HEK293T (cell line): ENCODE measurements around the gene CIB2.

ENCODE experiments used
- CTCF ChIA-PET: fragments of 350-600 bp; formaldehyde crosslinking; extraction: SDS; loops from one replicate; lab custom pipeline; 2021; ENCODE audit warnings: antibody characterized with exemption, inconsistent platforms; lab: Yijun Ruan, JAX
- POLR2A ChIA-PET: fragments of 350-600 bp; formaldehyde crosslinking; extraction: SDS; loops from one replicate; lab custom pipeline; 2020; ENCODE audit warnings: antibody characterized with exemption, inconsistent platforms; lab: Yijun Ruan, JAX
- DNase-seq: peaks from one replicate; pipeline ENCODE4 v3.0.0; 2012; ENCODE audit warnings: mixed read lengths; ENCODE audit errors: extremely low spot score
- ARNT ChIP-seq: fragments of 450-650 bp; IDR thresholded peaks from 2 replicates; pipeline ENCODE4 v1.6.1; 2017; ENCODE audit warnings: mild to moderate bottlenecking
- BHLHE40 ChIP-seq: fragments of 450-650 bp; IDR thresholded peaks from 2 replicates; pipeline ENCODE4 v1.6.1; 2016; ENCODE audit warnings: mild to moderate bottlenecking, moderate library complexity, borderline replicate concordance
- CTBP1 ChIP-seq: fragments of 450-650 bp; IDR thresholded peaks from 2 replicates; pipeline ENCODE4 v1.6.1; 2016; ENCODE audit warnings: borderline replicate concordance
- ELF4 ChIP-seq: fragments of 450-650 bp; IDR thresholded peaks from 2 replicates; pipeline ENCODE4 v1.6.1; 2017; ENCODE audit warnings: antibody characterized with exemption
- FOXA1 ChIP-seq: fragments of 450-650 bp; IDR thresholded peaks from 2 replicates; pipeline ENCODE4 v1.6.1; 2016; ENCODE audit warnings: mild to moderate bottlenecking
- FOXK2 ChIP-seq: fragments of 450-650 bp; IDR thresholded peaks from 2 replicates; pipeline ENCODE4 v1.6.1; 2016; ENCODE audit warnings: mild to moderate bottlenecking
- FOXM1 ChIP-seq: fragments of 450-650 bp; IDR thresholded peaks from 2 replicates; pipeline ENCODE4 v1.6.1; 2017; ENCODE audit warnings: mild to moderate bottlenecking, borderline replicate concordance
- HDGF ChIP-seq: fragments of 450-650 bp; IDR thresholded peaks from 2 replicates; pipeline ENCODE4 v1.6.1; 2017; ENCODE audit warnings: antibody characterized with exemption, borderline replicate concordance
- L3MBTL2 ChIP-seq: fragments of 450-650 bp; conservative IDR thresholded peaks from 2 replicates; pipeline ENCODE4 v1.6.1; 2016; ENCODE audit warnings: mild to moderate bottlenecking
- LEF1 ChIP-seq: fragments of 450-650 bp; IDR thresholded peaks from 2 replicates; pipeline ENCODE4 v1.6.1; 2017; ENCODE audit warnings: mild to moderate bottlenecking, borderline replicate concordance
- NFRKB ChIP-seq: fragments of 450-650 bp; IDR thresholded peaks from 2 replicates; pipeline ENCODE4 v1.6.1; 2016; ENCODE audit warnings: mild to moderate bottlenecking, moderate library complexity
- SP1 ChIP-seq: fragments of 450-650 bp; IDR thresholded peaks from 2 replicates; pipeline ENCODE4 v1.6.1; 2017
- SUZ12 ChIP-seq: fragments of 450-650 bp; IDR thresholded peaks from 2 replicates; pipeline ENCODE4 v1.6.1; 2016; ENCODE audit warnings: mild to moderate bottlenecking
- TARDBP ChIP-seq: fragments of 450-650 bp; IDR thresholded peaks from 2 replicates; pipeline ENCODE4 v1.6.1; 2016
- ZNF384 ChIP-seq: fragments of 450-650 bp; IDR thresholded peaks from 2 replicates; pipeline ENCODE4 v1.6.1; 2016
- TF ChIP-seq, protein P1 (sequence below): fragments of 450-650 bp; IDR thresholded peaks from 2 replicates; pipeline ENCODE4 v1.6.1; 2016

Gene CIB2

DNA sequence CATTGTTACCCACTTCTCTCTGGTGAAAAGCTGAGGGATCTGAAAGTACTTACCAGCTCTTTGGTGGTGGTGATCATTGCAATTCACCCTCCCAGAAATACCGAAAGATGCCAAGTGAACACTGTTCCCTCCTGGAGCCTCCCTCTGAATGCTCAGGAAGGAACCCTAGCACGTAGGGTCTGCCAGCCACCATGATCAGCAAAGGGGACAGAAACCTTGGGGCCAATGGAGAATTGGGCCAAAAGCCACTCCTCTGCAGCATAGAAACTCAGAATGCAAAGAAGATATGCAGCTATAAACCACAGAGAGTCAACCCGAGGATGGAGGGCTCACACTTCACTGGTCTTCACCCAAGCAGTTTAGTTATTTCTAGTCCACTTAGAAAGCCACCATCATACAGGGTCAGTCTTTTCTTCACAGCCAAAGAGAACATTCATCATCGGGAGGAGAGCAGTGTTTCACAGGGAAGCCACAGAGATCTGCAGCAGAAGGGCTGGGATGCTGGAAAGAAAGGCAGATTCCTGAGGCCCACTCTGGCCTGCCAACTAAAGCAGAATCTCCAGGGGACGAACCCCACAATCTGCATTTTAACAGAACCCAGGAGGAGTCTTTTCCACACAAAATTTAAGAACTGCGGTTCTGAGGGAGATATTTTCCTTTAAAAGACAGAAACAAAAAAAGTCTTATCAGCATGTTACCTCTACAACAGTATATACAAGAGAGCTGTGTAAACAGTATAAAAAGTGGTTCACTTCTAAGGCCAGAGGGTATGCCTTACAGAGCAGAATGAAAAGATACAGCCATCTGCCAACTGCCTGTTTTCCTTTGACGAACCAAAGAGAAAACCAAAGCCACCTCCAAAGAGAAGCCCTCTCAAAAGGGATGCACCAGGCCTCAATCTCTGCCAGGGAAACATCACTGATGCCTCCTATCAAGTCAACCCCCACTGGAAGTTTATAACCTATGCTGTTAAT, 65.0 kb downstream of the CIB2 start:
- no peak for TF ChIP-seq SUZ12
- CTCF ChIA-PET: interaction anchor here (0.5 kb wide), 1 partner anchor 9 kb away, joined by 9 read pairs; no protein-coding TSS in a partner anchor
- DNase-seq: no peak
- POLR2A ChIA-PET: interaction anchor here (2.0 kb wide), 1 partner anchor 14 kb away, joined by 7 read pairs; no protein-coding TSS in a partner anchor

DNA sequence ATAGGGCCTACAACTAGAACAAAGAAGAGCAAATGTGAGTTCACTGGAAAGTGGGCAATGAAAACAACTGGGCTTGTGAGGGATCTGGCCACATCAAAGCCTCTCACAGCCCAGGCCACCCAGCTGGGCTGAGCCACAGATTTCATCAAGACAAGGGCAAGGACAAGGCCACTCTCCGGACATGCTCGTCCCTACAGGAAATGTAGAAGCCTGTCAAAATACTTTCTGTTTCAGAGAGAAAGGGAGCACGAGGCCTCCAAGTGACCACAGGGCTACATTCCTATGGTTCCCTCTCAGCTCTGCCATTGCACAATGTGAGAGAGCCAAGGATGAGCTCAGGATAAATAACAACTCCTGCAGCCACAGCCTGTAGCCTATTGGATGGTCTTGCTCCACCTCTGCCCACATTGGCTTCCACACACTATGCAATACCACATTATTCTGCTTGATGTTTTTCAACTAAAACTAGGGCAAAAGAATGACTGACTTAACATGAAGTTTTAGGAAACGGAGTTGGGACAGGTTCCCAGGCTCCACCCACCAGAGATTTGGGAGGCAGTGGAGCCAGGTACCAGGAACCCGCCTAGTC, 65.9 kb downstream of the CIB2 start:
- ChIA-PET CTCF (no interaction called here), POLR2A (no interaction called here)
- no peak for DNase-seq
- TF ChIP-seq ARNT (no peak), ZNF384 (no peak), BHLHE40 (no peak), SUZ12 (no peak), SP1 (no peak), LEF1 (no peak), TARDBP (no peak), FOXA1 (no peak), FOXM1 (no peak), HDGF (no peak), NFRKB (no peak)
- TF ChIP-seq, protein P1, sequence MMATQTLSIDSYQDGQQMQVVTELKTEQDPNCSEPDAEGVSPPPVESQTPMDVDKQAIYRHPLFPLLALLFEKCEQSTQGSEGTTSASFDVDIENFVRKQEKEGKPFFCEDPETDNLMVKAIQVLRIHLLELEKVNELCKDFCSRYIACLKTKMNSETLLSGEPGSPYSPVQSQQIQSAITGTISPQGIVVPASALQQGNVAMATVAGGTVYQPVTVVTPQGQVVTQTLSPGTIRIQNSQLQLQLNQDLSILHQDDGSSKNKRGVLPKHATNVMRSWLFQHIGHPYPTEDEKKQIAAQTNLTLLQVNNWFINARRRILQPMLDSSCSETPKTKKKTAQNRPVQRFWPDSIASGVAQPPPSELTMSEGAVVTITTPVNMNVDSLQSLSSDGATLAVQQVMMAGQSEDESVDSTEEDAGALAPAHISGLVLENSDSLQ: no peak

DNA sequence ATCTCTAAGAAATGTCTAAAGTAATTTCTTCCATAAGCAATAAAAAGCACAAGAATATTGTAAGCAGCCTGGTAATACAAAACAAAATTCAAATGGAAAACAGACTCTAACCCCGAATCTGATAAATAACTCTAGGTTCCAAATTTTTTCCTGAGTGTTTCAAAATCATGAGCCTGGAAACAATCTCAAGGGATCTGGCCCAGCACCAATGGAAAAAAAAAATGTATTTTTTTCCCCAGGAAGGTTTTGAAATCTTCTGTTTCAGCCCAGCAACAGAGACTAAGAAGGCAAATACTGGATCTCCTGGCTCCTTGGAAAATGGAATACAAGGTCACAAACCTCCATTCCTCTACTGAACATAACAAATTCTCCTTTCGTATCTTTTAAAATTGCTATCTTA, 66.7 kb downstream of the CIB2 start:
- ChIA-PET CTCF (no interaction called here), POLR2A (no interaction called here)
- no peak for DNase-seq
- TF ChIP-seq NFRKB (no peak), LEF1 (no peak), FOXM1 (no peak), FOXK2 (no peak), ARNT (no peak), SP1 (no peak), SUZ12 (no peak), FOXA1 (no peak), TARDBP (no peak), HDGF (no peak), L3MBTL2 (no peak), ZNF384 (no peak), ELF4 (no peak)
- TF ChIP-seq, protein P1: no peak

DNA sequence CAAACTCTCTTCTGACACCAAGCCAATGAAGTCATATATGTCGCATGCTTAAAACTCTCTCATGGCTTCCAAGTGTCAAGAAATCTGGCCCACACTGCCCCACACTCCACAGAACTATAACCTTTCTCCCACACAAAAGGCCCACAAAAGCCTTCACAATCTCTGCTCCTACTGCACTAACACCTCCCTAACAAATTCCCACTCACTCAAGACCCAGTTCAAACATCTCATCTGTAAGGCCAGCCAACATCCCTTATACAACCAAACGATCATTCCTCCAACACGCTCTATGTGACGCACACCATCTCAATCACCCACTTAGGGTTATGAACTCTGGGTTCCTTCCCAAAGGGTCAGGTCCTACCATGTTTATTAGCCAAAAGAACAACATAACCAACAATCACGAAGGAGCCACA, 67.3 kb downstream of the CIB2 start:
- TF ChIP-seq ARNT (no peak), L3MBTL2 (no peak), NFRKB (no peak), TARDBP (no peak)
- ChIA-PET CTCF (no interaction called here), POLR2A (interaction anchor here (0.7 kb wide), 1 partner anchor 13 kb away, joined by 3 read pairs; no protein-coding TSS in a partner anchor)
- DNase-seq: no peak

DNA sequence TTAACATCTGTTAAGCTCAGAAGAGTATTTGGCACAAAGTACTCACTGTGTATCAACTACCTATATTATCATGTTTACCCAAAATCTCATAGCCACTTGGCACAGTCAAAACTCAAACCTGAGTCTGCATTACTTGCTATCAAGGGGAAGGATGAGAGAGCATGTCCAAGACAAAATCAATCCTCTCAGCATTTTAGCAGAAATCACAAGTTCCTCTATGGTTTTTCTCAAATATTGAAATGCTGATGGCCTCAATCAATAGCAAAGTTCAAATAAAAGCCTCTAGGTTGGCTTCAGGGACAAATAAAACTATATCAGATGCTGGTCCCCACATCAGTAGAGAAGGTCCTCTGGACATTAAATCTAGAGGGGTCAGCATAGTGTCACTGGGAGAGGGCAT, 68.0 kb downstream of the CIB2 start:
- DNase-seq: no peak
- ChIA-PET POLR2A (interaction anchor here (0.5 to 0.7 kb wide), 2 partner anchors 12 to 75 kb away, joined by 3 read pairs; no protein-coding TSS in a partner anchor), CTCF (interaction anchor here (0.6 kb wide), 1 partner anchor 1687 kb away, joined by 3 read pairs; no protein-coding TSS in a partner anchor)
- no peak for TF ChIP-seq LEF1
- no peak for TF ChIP-seq TARDBP
- TF ChIP-seq L3MBTL2: no peak
- no peak for TF ChIP-seq BHLHE40

DNA sequence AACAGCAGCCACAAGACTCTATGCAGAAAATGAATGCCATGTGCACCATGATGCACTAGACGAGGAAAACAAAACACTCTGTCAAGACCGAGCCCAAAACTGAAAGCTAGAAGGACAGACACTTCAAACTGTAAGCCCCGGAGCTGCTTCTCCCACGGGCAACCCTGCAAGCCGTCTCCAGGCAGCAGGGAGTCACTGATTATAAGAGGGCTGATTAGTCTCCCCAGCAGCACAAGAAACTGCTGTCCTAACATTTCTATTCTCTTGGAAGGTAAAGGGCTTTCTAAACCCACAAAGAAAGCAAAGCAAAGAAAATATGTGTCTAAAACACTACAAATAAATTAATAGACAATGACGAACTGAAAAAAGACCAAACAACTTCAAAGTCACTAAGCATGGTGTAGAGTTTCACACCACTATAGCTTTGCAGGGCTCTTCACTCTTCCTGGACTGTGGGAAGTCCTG, 69.2 kb downstream of the CIB2 start:
- DNase-seq: peak; percentile 56
- ChIA-PET CTCF (interaction anchor here (0.5 to 0.7 kb wide), 2 partner anchors 20 to 238 kb away, joined by 3 to 4 read pairs; partner anchors contain the start of gene SKIC8), POLR2A (interaction anchor here (1.2 to 1.3 kb wide), 2 partner anchors 10 to 18 kb away, joined by 3 read pairs; no protein-coding TSS in a partner anchor)
- TF ChIP-seq NFRKB (no peak), BHLHE40 (no peak), HDGF (no peak), ELF4 (no peak), L3MBTL2 (no peak), FOXK2 (no peak), TARDBP (no peak), LEF1 (no peak), SP1 (no peak), CTBP1 (no peak)
- TF ChIP-seq, protein P1: no peak
